Activated CD4-positive, alpha-beta memory T cell treated with anti-CD3 and anti-CD28 coated beads for 36 hours (primary cell): ENCODE results near the gene JARID2. TPM values are rescaled to one million over a fixed set of nuclear protein-coding genes. Genes with fewer than 3 reads are reported as not detected.

Source experiments
- CTCF ChIA-PET: fragments of 350-600 bp; sonication (Branson Sonifier 250); formaldehyde crosslinking; loops from one replicate; lab custom pipeline; 2021; ENCODE audit warnings: antibody characterized with exemption, inconsistent platforms; lab: Charles Lee
- POLR2A ChIA-PET: fragments of 350-600 bp; sonication (Branson Sonifier 250); formaldehyde crosslinking; loops from one replicate; lab custom pipeline; 2021; ENCODE audit warnings: antibody characterized with exemption; lab: Charles Lee
- DNase-seq: peaks from one replicate; pipeline ENCODE4 v3.0.0-alpha.2; 2020
- H3K27ac Mint-ChIP-seq: one replicate; pipeline ENCODE4 v1.8.0; 2021; ENCODE audit warnings: mixed read lengths
- H3K27me3 Mint-ChIP-seq: one replicate; pipeline ENCODE4 v1.8.0; 2021; ENCODE audit warnings: mixed read lengths
- H3K36me3 Mint-ChIP-seq: one replicate; pipeline ENCODE4 v1.8.0; 2021; ENCODE audit warnings: mixed read lengths
- H3K4me1 Mint-ChIP-seq: one replicate; pipeline ENCODE4 v1.8.0; 2021; ENCODE audit warnings: low read depth, mixed read lengths
- H3K4me3 Mint-ChIP-seq: one replicate; pipeline ENCODE4 v1.8.0; 2021; ENCODE audit warnings: mild to moderate bottlenecking, mixed read lengths
- H3K9me3 Mint-ChIP-seq: one replicate; pipeline ENCODE4 v1.8.0; 2021; ENCODE audit warnings: mixed read lengths
- intact Hi-C: fragments of 100-400 bp; cut with micrococcal nuclease; formaldehyde crosslinking; loops from one replicate; pipeline ENCODE4 v1.15.1; 2023
- total RNA-seq, 2 experiments: library from RNA; stranded (reverse); gene quantifications; one replicate each; pipeline ENCODE4 v1.2.3, GENCODE V29; 2021

JARID2 gene
- total RNA-seq, 2 experiments from 2014 or later = 41.4 to 44.0 TPM

- intact Hi-C loops = no loop called here
- H3K27me3 Mint-ChIP-seq = no peaks in the 10 kb centered on the region
- no peaks in the 10 kb centered on the region for H3K9me3 Mint-ChIP-seq
- H3K4me1 Mint-ChIP-seq = peaks cover under 1% of the 10 kb centered on the region
- H3K27ac Mint-ChIP-seq = peak overlapping the region; percentile 33
- peaks cover 77% of the 10 kb centered on the region for H3K36me3 Mint-ChIP-seq
- ChIA-PET CTCF (no interaction called here), POLR2A (no interaction called here)
- DNase-seq = no peak
- no peak overlapping the region for H3K4me3 Mint-ChIP-seq
These were observed 271.2 kb downstream of the JARID2 start for GRCh38 chr6:15516923-15517560.

- ChIA-PET CTCF (interaction anchor here (0.6 kb wide), 1 partner anchor 43 kb away, joined by 3 read pairs; no protein-coding TSS in a partner anchor), POLR2A (no interaction called here)
- H3K4me1 Mint-ChIP-seq = peaks cover 6% of the 10 kb centered on the region
- H3K27me3 Mint-ChIP-seq = no peaks in the 10 kb centered on the region
- H3K4me3 Mint-ChIP-seq = no peak overlapping the region
- DNase-seq = no peak
- H3K9me3 Mint-ChIP-seq = no peaks in the 10 kb centered on the region
- intact Hi-C loops = no loop called here
- peaks cover 77% of the 10 kb centered on the region for H3K36me3 Mint-ChIP-seq
- H3K27ac Mint-ChIP-seq = no peak overlapping the region
These were observed 271.7 kb downstream of the JARID2 start for GRCh38 chr6:15517600-15517999.

- no peak for DNase-seq
- Mint-ChIP-seq H3K36me3 (peaks cover 78% of the 10 kb centered on the region), H3K27me3 (no peaks in the 10 kb centered on the region), H3K9me3 (no peaks in the 10 kb centered on the region), H3K27ac (no peak overlapping the region), H3K4me3 (no peak overlapping the region), H3K4me1 (peaks cover 9% of the 10 kb centered on the region)
- ChIA-PET POLR2A (no interaction called here), CTCF (interaction anchor here (0.6 kb wide), 1 partner anchor 44 kb away, joined by 3 read pairs; no protein-coding TSS in a partner anchor)
- intact Hi-C loops = no loop called here
These were observed 272.2 kb downstream of the JARID2 start for GRCh38 chr6:15518057-15518456.

- Mint-ChIP-seq H3K27me3 (no peaks in the 10 kb centered on the region), H3K36me3 (peaks cover 79% of the 10 kb centered on the region), H3K27ac (no peak overlapping the region), H3K4me1 (peaks cover 9% of the 10 kb centered on the region), H3K9me3 (no peaks in the 10 kb centered on the region), H3K4me3 (no peak overlapping the region)
- intact Hi-C loops = no loop called here
- ChIA-PET POLR2A (no interaction called here), CTCF (no interaction called here)
- DNase-seq = no peak
These were observed 273.0 kb downstream of the JARID2 start for GRCh38 chr6:15518878-15519277.

- no peak for DNase-seq
- ChIA-PET POLR2A (no interaction called here), CTCF (interaction anchor here (1.4 kb wide), 1 partner anchor 104 kb away, joined by 3 read pairs; no protein-coding TSS in a partner anchor)
- Mint-ChIP-seq H3K4me3 (no peak overlapping the region), H3K27me3 (no peaks in the 10 kb centered on the region), H3K4me1 (peaks cover 9% of the 10 kb centered on the region), H3K9me3 (no peaks in the 10 kb centered on the region), H3K36me3 (peaks cover 77% of the 10 kb centered on the region), H3K27ac (peak overlapping the region; percentile 1)
- intact Hi-C loops = loop anchor here (5.0 kb wide), 1 partner anchor 103 kb away; no protein-coding TSS in a partner anchor
These were observed 273.8 kb downstream of the JARID2 start for GRCh38 chr6:15519681-15520080.

GRCh38 chr6:15520626-15521203 lies 274.8 kb downstream of the JARID2 start:
- POLR2A ChIA-PET = no interaction called here
- no peak for DNase-seq
- Mint-ChIP-seq H3K27ac (peak overlapping the region; percentile 5), H3K36me3 (peaks cover 78% of the 10 kb centered on the region), H3K4me1 (peaks cover 14% of the 10 kb centered on the region), H3K4me3 (no peak overlapping the region), H3K27me3 (no peaks in the 10 kb centered on the region), H3K9me3 (no peaks in the 10 kb centered on the region)
- CTCF ChIA-PET = interaction anchor here (1.4 kb wide), 1 partner anchor 103 kb away, joined by 3 read pairs; no protein-coding TSS in a partner anchor
- intact Hi-C loops = loop anchor here (5.0 kb wide), 1 partner anchor 102 kb away; no protein-coding TSS in a partner anchor

GRCh38 chr6:15521582-15521981 lies 275.7 kb downstream of the JARID2 start:
- Mint-ChIP-seq H3K27me3 (no peaks in the 10 kb centered on the region), H3K9me3 (peaks cover 1% of the 10 kb centered on the region), H3K4me3 (no peak overlapping the region), H3K27ac (peak overlapping the region; percentile 72), H3K36me3 (peaks cover 77% of the 10 kb centered on the region), H3K4me1 (peaks cover 20% of the 10 kb centered on the region)
- CTCF ChIA-PET = no interaction called here
- POLR2A ChIA-PET = interaction anchor here (1.1 kb wide), 1 partner anchor 8 kb away, joined by 3 read pairs; no protein-coding TSS in a partner anchor
- intact Hi-C loops = loop anchor here (5.0 kb wide), 1 partner anchor 101 kb away; no protein-coding TSS in a partner anchor
- no peak for DNase-seq

- DNase-seq = no peak
- H3K27me3 Mint-ChIP-seq = no peaks in the 10 kb centered on the region
- ChIA-PET CTCF (no interaction called here), POLR2A (interaction anchor here (1.1 kb wide), 1 partner anchor 9 kb away, joined by 3 read pairs; no protein-coding TSS in a partner anchor)
- no peak overlapping the region for H3K4me3 Mint-ChIP-seq
- peaks cover 20% of the 10 kb centered on the region for H3K4me1 Mint-ChIP-seq
- peaks cover 1% of the 10 kb centered on the region for H3K9me3 Mint-ChIP-seq
- intact Hi-C loops = loop anchor here (5.0 kb wide), 1 partner anchor 100 kb away; no protein-coding TSS in a partner anchor
- peak overlapping the region; percentile 72 for H3K27ac Mint-ChIP-seq
- peaks cover 75% of the 10 kb centered on the region for H3K36me3 Mint-ChIP-seq
These were observed 276.2 kb downstream of the JARID2 start for GRCh38 chr6:15522026-15522425.

- Mint-ChIP-seq H3K4me1 (peaks cover 20% of the 10 kb centered on the region), H3K27me3 (no peaks in the 10 kb centered on the region), H3K36me3 (peaks cover 74% of the 10 kb centered on the region), H3K9me3 (peaks cover 1% of the 10 kb centered on the region), H3K4me3 (no peak overlapping the region), H3K27ac (peak overlapping the region; percentile 72)
- DNase-seq = peak; percentile 25
- CTCF ChIA-PET = interaction anchor here (1.1 kb wide), 1 partner anchor 101 kb away, joined by 3 read pairs; no protein-coding TSS in a partner anchor
- POLR2A ChIA-PET = interaction anchor here (1.1 kb wide), 1 partner anchor 9 kb away, joined by 3 read pairs; no protein-coding TSS in a partner anchor
- intact Hi-C loops = loop anchor here (5.0 kb wide), 1 partner anchor 100 kb away; no protein-coding TSS in a partner anchor
These were observed 276.6 kb downstream of the JARID2 start for GRCh38 chr6:15522427-15522826.

GRCh38 chr6:15522856-15523529 lies 277.1 kb downstream of the JARID2 start:
- Mint-ChIP-seq H3K27ac (peak overlapping the region; percentile 72), H3K4me1 (peaks cover 20% of the 10 kb centered on the region), H3K27me3 (no peaks in the 10 kb centered on the region), H3K9me3 (peaks cover 6% of the 10 kb centered on the region), H3K4me3 (no peak overlapping the region), H3K36me3 (peaks cover 73% of the 10 kb centered on the region)
- ChIA-PET CTCF (interaction anchor here (1.1 to 1.3 kb wide), 2 partner anchors 100 to 101 kb away, joined by 3 to 4 read pairs; no protein-coding TSS in a partner anchor), POLR2A (interaction anchor here (1.1 kb wide), 1 partner anchor 10 kb away, joined by 3 read pairs; no protein-coding TSS in a partner anchor)
- DNase-seq = no peak
- intact Hi-C loops = loop anchor here (5.0 kb wide), 1 partner anchor 99 kb away; no protein-coding TSS in a partner anchor

GRCh38 chr6:15523679-15524630 lies 278.1 kb downstream of the JARID2 start:
- Mint-ChIP-seq H3K27ac (peak overlapping the region; percentile 30), H3K36me3 (peaks cover 75% of the 10 kb centered on the region), H3K9me3 (peaks cover 7% of the 10 kb centered on the region), H3K4me3 (peak overlapping the region; percentile 10), H3K27me3 (no peaks in the 10 kb centered on the region), H3K4me1 (peaks cover 20% of the 10 kb centered on the region)
- ChIA-PET CTCF (interaction anchor here (1.1 to 1.3 kb wide), 2 partner anchors 99 to 100 kb away, joined by 3 to 4 read pairs; no protein-coding TSS in a partner anchor), POLR2A (no interaction called here)
- no peak for DNase-seq
- intact Hi-C loops = loop anchor here (5.0 kb wide), 1 partner anchor 98 kb away; no protein-coding TSS in a partner anchor
